Activated T-helper 1 cell treated with anti-CD3 and anti-CD28 coated beads, Interleukin-12 subunit alpha, Interleukin-12 subunit beta, Interleukin-2, Interleukin-4 antibody, amounts not matched to agents 30 ng/mL and 10 ng/mL and 1 ng/mL, durations not matched to agents 14 hours and 24 hours and 36 hours (primary cell): ENCODE data around the gene DHPS. TPM values are rescaled to one million over a fixed set of nuclear protein-coding genes. Genes with fewer than 3 reads are reported as not detected.
"Not testable (repeated sequence)": the region's sequence is repeated elsewhere in the genome, so short reads cannot be mapped to it uniquely, and the experiment has no call there.

ENCODE experiments used
- DNase-seq: peaks from one replicate; pipeline ENCODE4 v3.0.0; 2021; ENCODE audit warnings: low spot score
- H3K27ac Mint-ChIP-seq: one replicate; pipeline ENCODE4 v1.8.0; 2021; ENCODE audit warnings: mild to moderate bottlenecking, mixed read lengths
- H3K27me3 Mint-ChIP-seq: one replicate; pipeline ENCODE4 v1.8.0; 2022; ENCODE audit warnings: mild to moderate bottlenecking, moderate library complexity, mixed read lengths; ENCODE audit not compliant: insufficient read depth
- H3K36me3 Mint-ChIP-seq: one replicate; pipeline ENCODE4 v1.8.0; 2021; ENCODE audit warnings: low read depth, mixed read lengths
- H3K4me1 Mint-ChIP-seq: one replicate; pipeline ENCODE4 v1.8.0; 2021; ENCODE audit warnings: low read depth, mixed read lengths
- H3K4me3 Mint-ChIP-seq: one replicate; pipeline ENCODE4 v1.8.0; 2021; ENCODE audit warnings: mild to moderate bottlenecking, moderate library complexity, mixed read lengths
- H3K9me3 Mint-ChIP-seq: one replicate; pipeline ENCODE4 v1.8.0; 2021; ENCODE audit warnings: mixed read lengths
- intact Hi-C: fragments of 100-400 bp; cut with micrococcal nuclease; formaldehyde crosslinking; loops from one replicate; pipeline ENCODE4 v1.15.1; 2024
- total RNA-seq: library from RNA; stranded (reverse); gene quantifications from 2 replicates; pipeline ENCODE4 v1.2.3, GENCODE V29; 2022

Gene DHPS
- total RNA-seq, 1 donor from 2014 or later = 144 TPM

DNA sequence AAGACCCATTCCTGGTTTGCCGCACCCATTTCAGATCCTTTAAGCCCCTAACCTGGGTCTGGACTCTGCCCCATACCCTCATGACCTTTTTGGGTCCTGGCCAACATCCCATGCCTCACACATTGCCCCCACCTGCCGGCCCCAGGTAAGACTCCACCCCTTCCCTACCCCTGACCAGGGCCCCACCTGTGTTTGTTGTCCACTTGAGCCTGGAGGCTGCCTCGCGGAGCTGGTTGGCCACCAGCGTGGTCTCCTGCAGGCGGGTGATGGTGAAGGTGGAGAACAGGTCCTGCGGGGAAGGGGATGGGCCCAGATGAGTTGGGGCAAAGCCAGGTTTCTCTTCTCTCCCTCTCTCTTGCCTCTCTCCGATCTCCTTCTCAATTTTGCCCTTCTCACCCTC, 34.6 kb downstream of the DHPS start:
- no peak for DNase-seq
- H3K27ac Mint-ChIP-seq = no peak overlapping the region
- H3K27me3 Mint-ChIP-seq = no peaks in the 10 kb centered on the region
- no peak overlapping the region for H3K4me3 Mint-ChIP-seq
- H3K36me3 Mint-ChIP-seq = peaks cover 27% of the 10 kb centered on the region
- no peaks in the 10 kb centered on the region for H3K9me3 Mint-ChIP-seq
- no peaks in the 10 kb centered on the region for H3K4me1 Mint-ChIP-seq
- intact Hi-C loops = loop anchor here (1.0 kb wide), 1 partner anchor 19 kb away; the partner anchor contains the start of genes MAN2B1 and WDR83

DNA sequence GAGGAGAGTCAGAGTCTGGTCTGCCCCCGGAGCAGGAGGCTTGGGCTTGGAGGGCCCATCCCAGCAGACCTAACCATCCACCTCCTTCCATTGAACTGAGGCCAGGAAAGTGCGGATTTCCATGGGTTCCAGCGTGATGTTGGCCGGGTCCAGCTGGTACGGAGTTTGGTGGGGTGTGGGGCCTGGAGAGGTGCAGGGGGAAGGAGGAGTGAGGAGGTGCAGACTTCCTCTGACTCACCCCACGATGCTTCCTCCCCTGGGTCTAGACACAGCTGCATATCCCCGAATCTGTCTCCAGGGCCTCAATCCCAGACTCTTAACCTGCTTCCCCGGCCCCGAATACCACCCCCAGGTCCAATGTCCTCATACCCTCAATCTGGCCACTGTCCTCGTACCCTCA, 35.1 kb downstream of the DHPS start:
- intact Hi-C loops = no loop called here
- DNase-seq = no peak
- peaks cover 25% of the 10 kb centered on the region for H3K36me3 Mint-ChIP-seq
- H3K4me3 Mint-ChIP-seq = no peak overlapping the region
- no peaks in the 10 kb centered on the region for H3K27me3 Mint-ChIP-seq
- H3K27ac Mint-ChIP-seq = no peak overlapping the region
- no peaks in the 10 kb centered on the region for H3K9me3 Mint-ChIP-seq
- H3K4me1 Mint-ChIP-seq = no peaks in the 10 kb centered on the region

DNA sequence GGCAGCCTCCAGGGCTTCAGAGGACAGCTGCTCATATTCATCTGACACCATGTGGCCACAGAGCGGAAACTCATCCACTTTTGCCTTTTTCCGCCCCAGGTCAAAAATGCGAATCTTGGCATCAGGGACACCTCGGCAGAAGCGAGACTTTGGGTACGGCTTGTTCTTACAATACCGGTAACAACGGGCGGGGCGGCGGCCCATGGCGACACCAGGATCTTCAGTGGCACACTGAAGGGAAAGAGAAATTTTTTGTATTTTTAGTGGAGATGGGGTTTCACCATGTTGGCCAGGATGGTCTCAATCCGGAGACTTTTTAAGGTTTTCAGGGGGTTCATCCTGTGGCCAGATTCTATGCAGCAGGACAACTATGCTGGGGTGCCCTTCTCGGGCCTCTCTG, 38.0 kb downstream of the DHPS start:
- H3K9me3 Mint-ChIP-seq, H3K4me3 Mint-ChIP-seq, H3K27me3 Mint-ChIP-seq, H3K4me1 Mint-ChIP-seq, DNase-seq, intact Hi-C loops, H3K27ac Mint-ChIP-seq: not testable (repeated sequence)
- H3K36me3 Mint-ChIP-seq = peaks cover 20% of the 10 kb centered on the region

DNA sequence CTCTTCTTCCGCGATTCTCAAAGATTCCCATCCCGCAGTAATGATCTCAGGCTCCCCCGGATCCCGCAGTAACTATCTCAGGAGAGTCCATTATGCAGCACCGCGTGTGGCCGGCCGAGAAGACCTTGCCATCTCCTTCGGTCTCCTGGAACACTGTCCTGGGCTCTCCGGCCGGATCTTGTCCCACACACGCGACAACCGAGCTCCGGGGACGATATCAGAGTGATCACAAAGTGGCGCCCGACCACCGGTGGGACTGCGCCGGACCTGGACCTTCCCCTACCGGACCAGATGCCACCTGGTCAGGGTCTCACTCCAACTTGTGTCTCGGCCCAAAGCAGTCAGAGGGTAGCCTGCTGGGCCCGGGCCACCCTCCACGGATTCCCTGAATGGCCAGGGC, 39.2 kb downstream of the DHPS start:
- Mint-ChIP-seq H3K9me3 (no peaks in the 10 kb centered on the region), H3K27ac (no peak overlapping the region), H3K4me3 (no peak overlapping the region), H3K36me3 (peaks cover 20% of the 10 kb centered on the region), H3K4me1 (peaks cover 9% of the 10 kb centered on the region), H3K27me3 (no peaks in the 10 kb centered on the region)
- intact Hi-C loops = no loop called here
- DNase-seq = no peak

DNA sequence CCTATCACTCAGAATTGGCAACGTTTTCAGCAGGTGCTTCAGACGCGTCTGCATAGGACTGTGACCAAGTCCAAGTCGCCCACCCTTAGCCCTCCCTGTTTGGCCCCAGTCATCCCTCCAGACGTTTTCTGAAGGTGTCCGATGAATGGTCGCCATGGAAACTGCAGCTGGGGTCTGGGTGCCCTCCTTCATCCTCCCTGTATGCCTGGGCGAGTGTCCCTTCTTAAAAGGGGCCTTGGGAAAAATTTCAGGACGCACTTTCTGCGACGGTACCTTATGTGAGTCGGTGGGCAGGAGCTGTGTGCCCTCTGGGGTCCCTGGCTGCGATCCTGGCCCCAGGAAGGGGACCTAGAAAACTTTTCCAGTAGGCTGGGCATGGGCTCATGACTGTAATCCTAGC, 40.2 kb downstream of the DHPS start:
- peaks cover 9% of the 10 kb centered on the region for H3K4me1 Mint-ChIP-seq
- intact Hi-C loops = loop anchor here (2.0 kb wide), 1 partner anchor 31 kb away; the partner anchor contains the start of genes ZNF490 and ZNF791
- DNase-seq = no peak

DNA sequence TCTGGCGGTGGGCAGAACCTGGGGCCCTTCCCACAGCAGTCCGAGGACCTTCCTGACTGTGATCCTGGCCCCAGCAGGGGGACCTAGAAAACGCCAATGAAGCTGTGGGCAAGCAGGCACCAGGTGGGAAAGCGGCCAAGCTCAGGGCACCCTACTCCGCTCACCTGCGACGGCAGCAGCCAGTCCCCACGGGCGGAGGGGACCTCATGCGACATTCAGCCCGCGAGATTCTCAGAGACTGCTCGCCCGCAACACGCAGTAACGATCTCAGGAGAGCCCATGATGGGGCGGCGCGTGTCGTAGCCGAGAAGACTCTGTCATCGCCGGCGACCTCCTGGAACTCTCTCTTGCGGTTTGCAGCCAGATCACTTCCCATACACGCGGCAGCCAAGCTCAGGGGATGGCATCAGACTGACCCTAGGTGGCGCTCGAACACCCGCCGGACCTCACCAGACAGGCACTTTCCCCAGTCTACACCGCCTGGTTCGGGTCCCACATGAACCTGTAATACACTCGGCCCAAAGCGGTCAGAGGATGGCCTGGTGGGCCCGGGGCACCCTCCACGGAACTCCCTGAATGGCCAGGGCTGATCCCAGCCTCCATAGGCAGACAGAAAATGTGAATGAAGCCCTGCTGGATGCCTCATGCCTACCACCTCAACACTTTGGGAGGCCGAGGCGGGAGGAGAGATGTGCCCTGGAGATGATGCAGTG, 41.6 kb downstream of the DHPS start:
- Mint-ChIP-seq H3K4me3 (peak overlapping the region; percentile 53), H3K27ac (peak overlapping the region; percentile 63), H3K36me3 (peaks cover 23% of the 10 kb centered on the region), H3K4me1 (peaks cover 13% of the 10 kb centered on the region), H3K27me3 (no peaks in the 10 kb centered on the region), H3K9me3 (peaks cover 3% of the 10 kb centered on the region)
- intact Hi-C loops = loop anchor here (1.0 to 2.0 kb wide), 4 partner anchors 26 to 76 kb away; partner anchors contain the start of genes MAN2B1, WDR83, ZNF490 and ZNF791
- peak; percentile 72 for DNase-seq

More for the DNA sequence above, 40.2 kb downstream of the DHPS start:
- Mint-ChIP-seq H3K36me3 (peaks cover 20% of the 10 kb centered on the region), H3K27ac (no peak overlapping the region), H3K27me3 (no peaks in the 10 kb centered on the region), H3K9me3 (no peaks in the 10 kb centered on the region), H3K4me3 (no peak overlapping the region)

DNA sequence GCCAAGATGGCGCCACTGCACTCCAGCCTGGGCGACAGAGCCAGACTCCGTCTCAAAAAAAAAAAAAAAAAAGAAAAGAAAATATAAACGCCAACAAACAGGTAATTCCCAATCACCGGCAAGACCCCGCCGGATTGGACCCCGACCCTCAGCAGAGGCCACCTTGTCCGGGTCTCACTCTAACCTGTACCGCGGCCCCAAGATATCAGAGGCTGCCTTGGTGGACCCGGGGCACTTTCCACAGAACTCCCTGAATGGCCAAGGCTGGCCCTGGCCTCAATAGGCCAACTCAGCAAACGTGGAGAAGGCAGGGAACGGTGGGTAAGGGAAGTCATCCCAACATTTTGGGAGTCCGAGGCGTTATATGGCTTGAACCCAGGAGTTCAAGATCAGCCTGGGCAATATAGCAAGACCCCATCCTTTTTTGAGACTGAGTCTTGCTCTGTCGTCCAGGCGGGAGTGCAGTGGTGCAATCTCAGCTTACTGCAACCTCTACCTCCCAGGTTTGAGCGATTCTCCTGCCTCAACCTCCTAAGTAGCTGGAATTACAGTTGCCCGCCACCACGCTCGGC, 43.0 kb downstream of the DHPS start:
- Mint-ChIP-seq H3K9me3 (peaks cover 4% of the 10 kb centered on the region), H3K36me3 (peaks cover 24% of the 10 kb centered on the region), H3K27ac (no peak overlapping the region), H3K4me1 (peaks cover 15% of the 10 kb centered on the region), H3K4me3 (no peak overlapping the region), H3K27me3 (no peaks in the 10 kb centered on the region)
- intact Hi-C loops = no loop called here
- DNase-seq = no peak

DNA sequence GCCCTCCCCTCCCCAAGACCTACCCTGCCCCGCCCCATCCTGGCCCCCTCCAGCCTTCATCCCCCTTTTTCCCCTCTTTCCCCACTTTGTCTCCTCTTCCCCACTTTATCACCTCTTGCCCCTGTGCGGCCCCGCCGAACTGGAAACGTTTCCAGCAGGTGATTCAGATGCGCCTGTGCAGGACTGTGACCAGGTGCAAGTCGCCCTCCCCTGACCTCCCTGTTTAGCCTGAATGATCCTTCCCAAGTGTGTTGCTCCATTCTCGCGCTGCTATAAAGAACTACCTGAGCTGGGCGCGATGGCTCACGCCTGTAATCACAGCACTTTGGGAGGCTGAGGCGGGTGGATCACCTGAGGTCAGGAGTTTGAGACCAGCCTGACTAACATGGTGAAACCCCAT, 45.0 kb downstream of the DHPS start:
- H3K4me3 Mint-ChIP-seq = no peak overlapping the region
- peaks cover 26% of the 10 kb centered on the region for H3K36me3 Mint-ChIP-seq
- H3K9me3 Mint-ChIP-seq = peaks cover 9% of the 10 kb centered on the region
- no peak for DNase-seq
- H3K4me1 Mint-ChIP-seq = peaks cover 15% of the 10 kb centered on the region
- H3K27me3 Mint-ChIP-seq = no peaks in the 10 kb centered on the region
- intact Hi-C loops = no loop called here
- H3K27ac Mint-ChIP-seq = no peak overlapping the region

DNA sequence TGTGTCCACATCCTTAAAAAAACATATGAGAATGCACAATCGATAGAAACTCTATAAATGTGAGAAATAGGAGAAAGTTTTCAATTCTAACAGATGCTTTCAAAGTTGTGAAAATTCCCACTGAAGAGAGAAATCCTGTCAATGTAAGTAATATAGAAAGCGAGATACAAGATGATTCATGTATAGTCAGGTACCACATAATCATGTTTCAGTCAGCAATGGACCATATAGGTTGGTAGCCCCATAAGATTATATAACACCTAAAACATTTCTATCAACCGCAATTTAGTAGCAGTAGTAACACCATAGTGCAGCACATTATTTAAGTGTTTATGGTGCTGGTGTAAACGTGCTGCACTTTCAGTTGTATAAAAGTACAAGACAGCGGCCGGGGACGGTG, 52.5 kb downstream of the DHPS start:
- peaks cover 40% of the 10 kb centered on the region for H3K9me3 Mint-ChIP-seq
- H3K27me3 Mint-ChIP-seq = no peaks in the 10 kb centered on the region
- H3K4me3 Mint-ChIP-seq = no peak overlapping the region
- no peak for DNase-seq
- peaks cover 61% of the 10 kb centered on the region for H3K36me3 Mint-ChIP-seq
- no peak overlapping the region for H3K27ac Mint-ChIP-seq
- H3K4me1 Mint-ChIP-seq = no peaks in the 10 kb centered on the region
- intact Hi-C loops = no loop called here

DNA sequence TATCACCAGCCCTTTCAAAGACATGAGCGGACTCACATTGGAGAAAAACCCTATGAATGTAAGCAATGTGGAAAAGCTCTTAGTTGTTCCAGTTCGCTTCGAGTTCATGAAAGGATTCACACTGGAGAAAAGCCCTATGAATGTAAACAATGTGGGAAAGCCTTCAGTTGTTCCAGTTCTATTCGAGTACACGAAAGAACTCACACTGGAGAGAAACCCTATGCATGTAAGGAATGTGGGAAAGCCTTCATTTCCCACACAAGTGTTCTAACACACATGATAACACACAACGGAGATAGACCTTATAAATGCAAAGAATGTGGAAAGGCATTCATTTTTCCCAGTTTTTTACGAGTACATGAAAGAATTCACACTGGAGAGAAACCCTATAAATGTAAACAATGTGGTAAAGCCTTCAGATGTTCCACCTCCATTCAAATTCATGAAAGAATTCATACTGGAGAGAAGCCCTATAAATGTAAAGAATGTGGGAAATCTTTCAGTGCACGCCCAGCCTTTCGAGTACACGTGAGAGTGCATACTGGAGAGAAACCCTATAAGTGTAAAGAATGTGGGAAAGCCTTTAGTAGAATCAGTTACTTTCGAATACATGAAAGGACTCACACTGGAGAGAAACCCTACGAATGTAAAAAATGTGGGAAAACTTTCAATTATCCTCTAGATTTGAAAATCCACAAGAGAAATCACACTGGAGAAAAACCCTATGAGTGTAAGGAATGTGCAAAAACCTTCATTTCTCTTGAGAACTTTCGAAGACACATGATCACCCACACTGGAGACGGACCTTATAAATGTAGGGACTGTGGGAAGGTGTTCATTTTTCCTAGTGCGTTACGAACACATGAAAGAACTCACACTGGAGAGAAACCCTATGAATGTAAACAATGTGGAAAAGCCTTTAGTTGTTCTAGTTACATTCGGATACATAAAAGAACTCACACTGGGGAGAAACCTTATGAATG, 53.3 kb downstream of the DHPS start:
- no peaks in the 10 kb centered on the region for H3K27me3 Mint-ChIP-seq
- H3K9me3 Mint-ChIP-seq = peaks cover 38% of the 10 kb centered on the region
- intact Hi-C loops = no loop called here
- H3K27ac Mint-ChIP-seq = no peak overlapping the region
- no peak for DNase-seq
- no peaks in the 10 kb centered on the region for H3K4me1 Mint-ChIP-seq
- peaks cover 57% of the 10 kb centered on the region for H3K36me3 Mint-ChIP-seq
- H3K4me3 Mint-ChIP-seq = no peak overlapping the region

DNA sequence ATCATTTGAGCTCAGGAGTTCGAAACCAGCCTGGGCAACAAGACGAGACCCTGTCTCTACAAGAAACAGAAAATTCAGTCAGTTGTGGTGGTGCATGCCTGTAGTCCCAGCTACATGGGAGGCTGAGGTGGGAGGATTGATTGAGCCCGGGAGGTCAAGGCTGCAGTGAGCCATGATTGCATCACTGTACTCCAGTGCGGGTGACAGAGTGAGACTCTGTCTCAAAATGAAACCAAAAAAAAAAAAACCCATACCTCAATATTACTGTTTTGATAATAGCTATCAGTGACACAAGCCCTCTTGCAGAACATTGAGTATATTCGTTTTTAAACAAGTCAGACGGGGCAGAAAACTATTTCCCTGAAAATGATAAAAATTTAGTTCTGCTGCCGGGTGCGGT, 54.7 kb downstream of the DHPS start:
- Mint-ChIP-seq H3K27me3 (no peaks in the 10 kb centered on the region), H3K4me3 (no peak overlapping the region), H3K36me3 (peaks cover 57% of the 10 kb centered on the region), H3K4me1 (no peaks in the 10 kb centered on the region), H3K9me3 (peaks cover 36% of the 10 kb centered on the region), H3K27ac (no peak overlapping the region)
- intact Hi-C loops = no loop called here
- DNase-seq = no peak
